ENCODE data around the gene LRRC75A.

DNA sequence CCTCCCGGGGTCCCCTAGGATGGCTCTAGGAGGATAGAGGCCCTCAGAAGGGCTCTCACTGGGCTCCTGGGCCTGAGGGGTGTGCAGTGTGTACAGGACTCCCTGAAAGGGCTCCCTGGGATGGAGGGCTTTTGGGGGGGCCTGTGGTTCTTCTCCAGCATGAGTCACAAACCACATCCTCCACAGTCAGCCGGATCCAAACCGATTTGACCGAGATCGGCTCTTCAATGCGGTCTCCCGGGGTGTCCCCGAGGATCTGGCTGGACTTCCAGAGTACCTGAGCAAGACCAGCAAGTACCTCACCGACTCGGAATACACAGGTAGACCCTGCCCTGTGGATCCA, 72.1 kb downstream of the LRRC75A start:
- TF ChIP-seq, protein P1, sequence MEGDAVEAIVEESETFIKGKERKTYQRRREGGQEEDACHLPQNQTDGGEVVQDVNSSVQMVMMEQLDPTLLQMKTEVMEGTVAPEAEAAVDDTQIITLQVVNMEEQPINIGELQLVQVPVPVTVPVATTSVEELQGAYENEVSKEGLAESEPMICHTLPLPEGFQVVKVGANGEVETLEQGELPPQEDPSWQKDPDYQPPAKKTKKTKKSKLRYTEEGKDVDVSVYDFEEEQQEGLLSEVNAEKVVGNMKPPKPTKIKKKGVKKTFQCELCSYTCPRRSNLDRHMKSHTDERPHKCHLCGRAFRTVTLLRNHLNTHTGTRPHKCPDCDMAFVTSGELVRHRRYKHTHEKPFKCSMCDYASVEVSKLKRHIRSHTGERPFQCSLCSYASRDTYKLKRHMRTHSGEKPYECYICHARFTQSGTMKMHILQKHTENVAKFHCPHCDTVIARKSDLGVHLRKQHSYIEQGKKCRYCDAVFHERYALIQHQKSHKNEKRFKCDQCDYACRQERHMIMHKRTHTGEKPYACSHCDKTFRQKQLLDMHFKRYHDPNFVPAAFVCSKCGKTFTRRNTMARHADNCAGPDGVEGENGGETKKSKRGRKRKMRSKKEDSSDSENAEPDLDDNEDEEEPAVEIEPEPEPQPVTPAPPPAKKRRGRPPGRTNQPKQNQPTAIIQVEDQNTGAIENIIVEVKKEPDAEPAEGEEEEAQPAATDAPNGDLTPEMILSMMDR (IDR thresholded peaks at IDR 0.05) = no peak
- no peak for TF ChIP-seq ZFX (IDR thresholded peaks at IDR 0.05; ENCODE audit: borderline replicate concordance)
